AG04449 (cell line): ENCODE results near the gene CAMTA1.

Experiments
- CTCF ChIA-PET: fragments of 350-600 bp; formaldehyde crosslinking; extraction: SDS; loops from one replicate; lab custom pipeline; 2021; ENCODE audit warnings: antibody characterized with exemption; lab: Yijun Ruan, JAX
- POLR2A ChIA-PET: fragments of 400-600, 350-600 bp; formaldehyde crosslinking; extraction: SDS; loops from one replicate; lab custom pipeline; 2020; ENCODE audit warnings: antibody characterized with exemption, inconsistent platforms; lab: Yijun Ruan, JAX
- DNase-seq: peaks from one replicate; pipeline ENCODE4 v3.0.0-alpha.2; 2010; ENCODE audit warnings: low read depth, low spot score
- H3K4me3 ChIP-seq: 2 replicates; pipeline ENCODE4 v1.5.1; 2011; ENCODE audit warnings: low read depth, mild to moderate bottlenecking, control low read depth, low read length
- TF ChIP-seq, protein P1 (sequence below): IDR thresholded peaks from one replicate; pipeline ENCODE4 v1.5.1; 2011; ENCODE audit warnings: mild to moderate bottlenecking, moderate library complexity, low read length, control low read depth, inconsistent platforms; ENCODE audit not compliant: insufficient read depth; ENCODE audit errors: missing control alignments

The CAMTA1 gene

DNA sequence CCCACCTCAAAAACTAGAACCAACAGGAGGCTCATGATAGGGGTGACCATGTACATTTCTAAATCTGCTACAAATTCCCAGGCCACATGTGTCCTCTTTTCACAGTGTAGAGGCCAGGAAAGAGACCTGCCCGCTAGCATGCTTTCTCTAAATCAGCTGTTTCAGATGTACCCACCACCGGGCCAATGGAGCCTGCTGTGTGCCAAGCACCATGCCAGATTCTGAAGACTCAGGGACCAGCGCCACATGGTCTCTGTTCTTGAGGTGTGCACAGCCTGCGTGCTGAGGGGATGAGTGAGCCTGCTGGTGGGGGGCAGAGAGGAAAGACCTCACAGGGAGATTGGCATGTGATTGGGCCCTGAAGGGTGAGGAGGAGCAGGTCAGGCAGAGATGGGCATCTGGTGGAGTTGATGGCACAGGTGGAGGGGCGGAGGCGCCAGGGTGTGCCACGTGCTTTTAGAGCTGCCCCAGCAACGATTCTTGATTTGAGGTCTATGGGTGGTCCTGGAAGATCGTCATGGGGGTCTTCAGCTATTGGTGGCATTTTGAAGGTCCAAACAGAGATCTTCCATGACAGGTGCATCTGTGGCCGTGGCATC is 500.7 kb downstream of the CAMTA1 start:
- POLR2A ChIA-PET = no interaction called here
- H3K4me3 ChIP-seq = no peak overlapping the region
- TF ChIP-seq, protein P1, sequence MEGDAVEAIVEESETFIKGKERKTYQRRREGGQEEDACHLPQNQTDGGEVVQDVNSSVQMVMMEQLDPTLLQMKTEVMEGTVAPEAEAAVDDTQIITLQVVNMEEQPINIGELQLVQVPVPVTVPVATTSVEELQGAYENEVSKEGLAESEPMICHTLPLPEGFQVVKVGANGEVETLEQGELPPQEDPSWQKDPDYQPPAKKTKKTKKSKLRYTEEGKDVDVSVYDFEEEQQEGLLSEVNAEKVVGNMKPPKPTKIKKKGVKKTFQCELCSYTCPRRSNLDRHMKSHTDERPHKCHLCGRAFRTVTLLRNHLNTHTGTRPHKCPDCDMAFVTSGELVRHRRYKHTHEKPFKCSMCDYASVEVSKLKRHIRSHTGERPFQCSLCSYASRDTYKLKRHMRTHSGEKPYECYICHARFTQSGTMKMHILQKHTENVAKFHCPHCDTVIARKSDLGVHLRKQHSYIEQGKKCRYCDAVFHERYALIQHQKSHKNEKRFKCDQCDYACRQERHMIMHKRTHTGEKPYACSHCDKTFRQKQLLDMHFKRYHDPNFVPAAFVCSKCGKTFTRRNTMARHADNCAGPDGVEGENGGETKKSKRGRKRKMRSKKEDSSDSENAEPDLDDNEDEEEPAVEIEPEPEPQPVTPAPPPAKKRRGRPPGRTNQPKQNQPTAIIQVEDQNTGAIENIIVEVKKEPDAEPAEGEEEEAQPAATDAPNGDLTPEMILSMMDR = no peak
- DNase-seq = no peak
- CTCF ChIA-PET = interaction anchor here (0.9 to 1.7 kb wide), 3 partner anchors 8 to 141 kb away, joined by 3 to 5 read pairs (median 3); no protein-coding TSS in a partner anchor

DNA sequence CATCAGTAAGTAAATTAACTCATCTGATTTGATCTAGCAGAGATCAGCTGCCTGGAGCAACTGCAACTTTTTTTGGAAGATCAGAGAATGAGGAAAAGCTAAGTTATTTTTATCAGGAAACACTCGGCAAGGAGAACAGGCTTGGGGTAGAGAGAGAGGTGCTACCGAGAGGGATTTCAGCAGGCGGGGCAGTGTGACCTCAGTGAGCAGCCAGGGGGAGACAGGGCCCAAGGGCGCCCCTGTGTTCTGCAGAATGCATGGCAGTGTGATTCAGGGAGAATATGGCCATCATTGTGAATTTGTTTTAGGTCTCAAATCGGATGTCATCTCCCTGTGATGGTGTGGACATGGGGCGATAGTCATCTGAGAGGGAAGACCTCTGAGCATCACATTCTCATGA is 501.8 kb downstream of the CAMTA1 start:
- TF ChIP-seq, protein P1 = no peak
- no peak for DNase-seq
- ChIA-PET POLR2A (no interaction called here), CTCF (interaction anchor here (0.9 kb wide), 1 partner anchor 9 kb away, joined by 3 read pairs; no protein-coding TSS in a partner anchor)
- H3K4me3 ChIP-seq = no peak overlapping the region

DNA sequence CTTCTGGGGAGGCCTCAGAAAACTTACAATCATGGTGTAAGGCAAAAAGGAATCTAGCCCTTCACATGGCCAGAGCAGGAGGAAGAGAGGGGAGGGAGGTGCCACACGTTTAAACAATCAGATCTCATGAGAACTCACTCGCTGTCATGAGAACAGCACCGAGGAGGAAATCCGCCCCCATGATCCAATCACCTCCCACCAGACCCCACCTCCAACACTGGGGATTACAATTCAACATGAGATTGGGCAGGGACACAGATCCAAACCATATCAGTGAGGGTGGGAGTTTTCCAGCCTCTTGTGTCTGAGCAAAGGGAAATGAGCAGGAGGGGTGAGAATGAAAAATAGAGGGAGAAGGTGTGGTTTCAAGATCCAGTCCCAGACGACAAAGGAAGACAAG is 503.7 kb downstream of the CAMTA1 start:
- TF ChIP-seq, protein P1 = no peak
- ChIA-PET CTCF (no interaction called here), POLR2A (no interaction called here)
- no peak for DNase-seq
- no peak overlapping the region for H3K4me3 ChIP-seq

DNA sequence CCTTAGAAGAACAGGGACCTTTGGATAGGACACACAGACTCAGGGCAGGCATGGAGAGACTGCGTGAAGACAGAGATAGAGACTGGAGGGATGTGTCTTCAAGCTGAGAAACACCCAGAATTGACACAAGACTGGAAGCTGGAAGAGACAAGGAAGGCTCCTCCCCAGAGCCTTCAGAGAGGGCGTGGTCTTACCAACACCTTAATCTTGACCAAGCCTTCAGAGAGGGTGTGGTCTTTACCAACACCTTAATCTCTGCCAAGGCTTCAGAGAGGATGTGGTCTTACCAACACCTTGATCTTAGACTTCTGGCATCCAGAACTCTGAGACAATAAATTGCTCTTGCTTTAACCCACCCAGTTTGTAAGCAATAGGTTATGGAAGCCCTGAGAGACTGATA is 504.4 kb downstream of the CAMTA1 start:
- ChIA-PET CTCF (interaction anchor here (1.1 kb wide), 1 partner anchor 8 kb away, joined by 3 read pairs; no protein-coding TSS in a partner anchor), POLR2A (no interaction called here)
- no peak for DNase-seq
- TF ChIP-seq, protein P1 = no peak
- H3K4me3 ChIP-seq = no peak overlapping the region

DNA sequence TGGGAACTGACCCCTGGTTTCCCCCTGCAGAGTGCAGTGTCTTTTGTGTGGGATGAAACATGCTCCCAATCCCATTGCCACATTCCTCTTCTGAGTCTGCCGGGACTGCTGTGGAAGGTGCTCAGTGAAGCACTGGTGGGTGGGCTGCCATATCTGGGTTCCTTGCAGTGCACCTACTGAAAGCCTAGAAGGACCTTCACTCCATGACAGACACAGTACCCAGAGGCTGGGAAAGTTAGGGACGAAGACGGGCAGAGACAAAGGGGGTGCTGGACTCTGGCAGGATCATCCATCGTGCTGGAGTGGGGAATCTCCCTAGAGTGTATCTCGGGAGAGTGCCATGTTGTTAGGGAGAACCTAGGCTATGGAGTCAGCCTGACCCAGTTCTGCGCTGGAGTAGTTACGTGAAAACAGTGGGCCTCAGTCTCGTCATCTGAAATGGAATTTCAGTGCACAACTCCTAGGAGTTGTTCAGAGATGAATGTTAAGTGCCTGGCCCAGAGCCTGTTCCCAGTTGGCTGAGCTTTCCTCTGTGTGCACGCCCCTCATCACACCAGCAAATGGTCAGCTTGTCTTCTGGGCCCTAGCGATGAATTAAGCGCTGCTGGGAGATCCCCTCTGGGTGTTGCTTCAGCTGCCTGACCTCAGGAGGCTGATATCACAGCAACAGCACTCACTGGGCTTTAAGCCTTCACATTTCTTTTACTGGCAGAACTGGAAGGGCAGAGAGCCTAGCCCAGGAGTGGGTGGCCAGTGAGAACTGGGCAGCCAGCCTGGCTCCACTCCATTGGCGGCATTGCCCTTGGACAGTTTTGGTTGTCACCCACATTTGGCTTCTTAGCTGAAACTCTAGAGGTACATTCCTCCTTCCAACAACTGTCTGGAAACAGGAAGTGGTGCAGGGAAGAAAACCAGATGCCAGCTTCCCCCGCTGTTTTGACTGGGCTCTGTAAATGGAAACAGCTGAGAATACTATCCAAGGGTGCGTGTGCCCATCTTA is 506.0 kb downstream of the CAMTA1 start:
- DNase-seq = no peak
- H3K4me3 ChIP-seq = no peak overlapping the region
- POLR2A ChIA-PET = no interaction called here
- TF ChIP-seq, protein P1 = no peak
- CTCF ChIA-PET = interaction anchor here (1.4 to 2.1 kb wide), 2 partner anchors 9 to 249 kb away, joined by 3 to 10 read pairs; no protein-coding TSS in a partner anchor
